Measurements from ENCODE around the gene MPRIP.
"Not testable (repeated sequence)": the region's sequence is repeated elsewhere in the genome, so short reads cannot be mapped to it uniquely, and the experiment has no call there.

The MPRIP gene

DNA sequence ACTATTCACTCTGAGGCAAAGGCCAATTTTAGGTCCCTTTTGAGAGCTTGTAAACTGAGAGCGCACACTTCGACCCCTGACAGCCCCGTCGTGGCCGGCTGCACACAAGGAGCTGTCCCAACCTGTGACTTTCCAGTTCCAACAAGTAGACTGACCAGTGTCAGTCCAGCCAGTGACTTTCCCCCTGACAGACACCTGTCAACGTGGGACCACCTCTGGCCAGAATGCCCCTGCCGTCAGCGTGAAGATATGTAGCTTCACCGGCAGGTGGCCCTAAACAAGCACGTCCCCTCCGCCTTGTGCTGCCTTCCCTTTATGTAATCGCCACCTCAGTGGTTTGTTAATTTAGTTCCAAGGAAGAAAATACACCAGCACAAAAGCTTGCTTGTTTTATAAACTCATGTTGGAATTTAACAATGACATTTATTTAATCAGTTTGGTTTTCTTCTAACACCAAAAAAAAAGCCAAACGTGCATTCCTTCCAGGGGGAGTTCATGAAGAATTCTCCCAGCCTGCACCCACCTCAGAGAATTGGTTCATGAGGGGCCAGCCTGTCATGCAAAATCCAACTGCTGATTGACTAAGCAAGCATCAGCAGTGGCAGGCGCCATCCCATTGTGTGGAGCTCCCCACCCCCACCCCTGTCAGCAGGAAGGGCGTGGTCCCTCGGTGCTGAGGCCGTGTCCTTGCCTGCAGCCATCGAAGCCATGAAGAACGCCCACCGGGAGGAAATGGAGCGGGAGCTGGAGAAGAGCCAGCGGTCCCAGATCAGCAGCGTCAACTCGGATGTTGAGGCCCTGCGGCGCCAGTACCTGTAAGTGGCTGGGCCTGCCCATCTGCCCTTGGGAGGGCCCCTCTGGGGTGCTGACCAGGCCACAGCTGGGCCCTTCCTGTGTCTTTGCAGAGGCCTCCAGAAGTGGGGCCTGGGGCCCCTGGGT lies 130.0 kb downstream of the MPRIP start:
- no peak for DNase-seq

DNA sequence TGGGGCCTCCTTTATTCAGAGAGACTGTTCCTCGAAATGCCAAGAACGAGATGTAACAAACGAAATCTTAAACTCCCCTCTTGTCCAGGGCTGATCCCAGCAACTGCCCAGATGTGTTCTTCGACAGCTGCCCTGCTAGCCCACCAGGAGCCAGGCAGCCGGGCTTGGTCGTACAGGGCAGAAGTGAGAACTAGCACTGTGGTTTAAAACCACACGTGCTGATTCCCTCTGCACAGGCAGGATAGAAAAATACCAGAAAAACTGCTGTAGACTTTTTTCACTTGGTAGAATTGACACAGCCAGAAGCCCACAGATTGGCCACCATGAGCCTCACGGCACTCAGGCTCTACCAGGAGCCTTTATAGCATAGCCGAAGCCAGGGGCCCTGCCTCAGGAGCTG lies 130.7 kb downstream of the MPRIP start:
- DNase-seq, result no peak

GRCh38 chr17:17173921-17174320 lies 131.7 kb downstream of the MPRIP start:
- DNase-seq, result no peak

- DNase-seq, result no peak
Measured at GRCh38 chr17:17175340-17175739, 133.1 kb downstream of the MPRIP start.

DNA sequence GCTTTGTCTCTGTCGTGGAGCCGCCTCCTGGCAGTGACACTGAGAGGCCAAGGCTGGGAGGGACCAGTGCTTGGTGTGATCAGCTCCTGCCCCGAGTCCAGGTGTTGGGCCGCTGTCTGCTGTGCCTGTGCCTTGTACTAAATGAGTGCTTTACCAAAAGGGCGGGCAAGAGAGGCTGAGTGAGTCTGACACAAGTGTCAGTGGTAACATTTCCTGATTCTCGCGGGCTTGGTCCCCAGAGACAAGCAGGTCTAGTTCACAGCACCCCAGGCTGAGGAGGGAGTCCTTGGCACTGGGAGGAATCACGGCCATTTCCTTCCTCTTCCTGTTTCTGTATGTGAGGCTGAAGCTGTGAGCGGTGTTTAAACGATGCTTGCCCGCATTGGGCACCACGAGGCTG lies 133.7 kb downstream of the MPRIP start:
- DNase-seq, result no peak

DNA sequence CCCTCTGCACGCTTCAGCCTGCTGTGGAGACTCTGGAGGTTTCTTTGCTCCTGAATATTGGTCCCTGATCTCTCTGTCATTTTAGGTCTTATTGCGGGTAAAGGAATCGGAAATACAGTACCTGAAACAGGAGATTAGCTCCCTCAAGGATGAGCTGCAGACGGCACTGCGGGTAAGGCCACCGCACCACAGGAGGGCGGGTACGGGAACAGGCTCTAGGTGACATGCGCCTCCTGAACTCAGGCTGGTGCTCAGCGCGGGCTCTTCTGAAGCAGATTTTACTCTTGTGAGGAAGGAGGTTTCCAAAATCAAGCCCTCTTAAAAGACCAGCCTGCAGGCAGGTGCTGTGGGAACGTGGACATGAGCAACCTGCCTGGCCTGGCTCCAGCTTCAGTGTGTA lies 134.1 kb downstream of the MPRIP start:
- DNase-seq, result no peak

DNA sequence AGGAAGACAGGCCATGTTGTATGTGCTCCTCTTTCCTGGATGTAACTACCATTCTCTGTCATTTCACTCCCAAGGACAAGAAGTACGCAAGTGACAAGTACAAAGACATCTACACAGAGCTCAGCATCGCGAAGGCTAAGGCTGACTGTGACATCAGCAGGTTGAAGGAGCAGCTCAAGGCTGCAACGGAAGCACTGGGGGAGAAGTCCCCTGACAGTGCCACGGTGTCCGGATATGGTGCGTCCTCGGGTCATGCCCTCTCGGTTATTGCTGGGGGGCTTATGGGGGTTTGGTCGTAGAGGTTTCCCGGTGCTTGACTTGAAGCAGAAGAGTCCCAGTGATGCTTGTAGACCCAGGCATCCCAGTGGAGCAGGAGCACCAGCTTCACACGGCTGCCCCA lies 134.9 kb downstream of the MPRIP start:
- no peak for DNase-seq

GRCh38 chr17:17179371-17179827 lies 137.1 kb downstream of the MPRIP start:
- DNase-seq, result no peak

GRCh38 chr17:17180141-17180603 lies 137.9 kb downstream of the MPRIP start:
- no peak for DNase-seq

DNA sequence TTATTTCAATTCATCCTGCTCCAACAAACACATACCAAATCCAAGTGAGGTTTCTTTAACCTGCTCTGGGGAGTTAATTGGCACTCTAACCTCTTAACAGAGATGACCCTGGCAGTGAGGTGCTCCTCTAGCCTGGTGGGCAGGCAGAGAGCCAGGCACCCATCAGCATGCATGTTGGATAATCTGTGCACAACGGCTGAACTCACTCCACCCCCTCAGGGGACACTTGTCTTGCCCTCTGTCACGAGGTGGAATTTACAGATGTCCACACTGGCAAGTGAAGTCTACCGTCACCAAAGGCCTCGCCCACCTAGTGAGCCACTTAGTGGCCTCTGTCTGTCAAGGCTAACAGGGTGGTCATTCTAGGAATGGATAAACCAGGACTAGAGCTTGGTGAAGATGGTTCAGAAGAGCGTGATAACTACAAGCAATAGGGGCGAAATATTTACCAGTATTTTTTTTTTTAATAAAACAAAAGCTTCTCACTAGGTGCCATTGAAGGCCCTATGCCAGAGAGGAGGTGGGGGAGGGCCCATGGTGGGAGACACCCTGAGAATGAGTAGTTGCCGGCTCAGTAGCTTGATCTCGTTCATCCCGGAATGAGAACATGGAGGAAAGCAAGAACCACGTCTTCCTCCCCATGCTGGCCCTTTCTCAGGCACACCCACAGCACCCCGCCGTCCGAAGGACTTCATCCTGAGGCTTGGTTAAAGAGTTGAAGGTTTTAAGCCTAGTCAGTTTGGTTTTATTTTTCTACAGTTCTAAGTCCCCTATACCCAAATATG lies 138.7 kb downstream of the MPRIP start:
- no peak for DNase-seq

DNA sequence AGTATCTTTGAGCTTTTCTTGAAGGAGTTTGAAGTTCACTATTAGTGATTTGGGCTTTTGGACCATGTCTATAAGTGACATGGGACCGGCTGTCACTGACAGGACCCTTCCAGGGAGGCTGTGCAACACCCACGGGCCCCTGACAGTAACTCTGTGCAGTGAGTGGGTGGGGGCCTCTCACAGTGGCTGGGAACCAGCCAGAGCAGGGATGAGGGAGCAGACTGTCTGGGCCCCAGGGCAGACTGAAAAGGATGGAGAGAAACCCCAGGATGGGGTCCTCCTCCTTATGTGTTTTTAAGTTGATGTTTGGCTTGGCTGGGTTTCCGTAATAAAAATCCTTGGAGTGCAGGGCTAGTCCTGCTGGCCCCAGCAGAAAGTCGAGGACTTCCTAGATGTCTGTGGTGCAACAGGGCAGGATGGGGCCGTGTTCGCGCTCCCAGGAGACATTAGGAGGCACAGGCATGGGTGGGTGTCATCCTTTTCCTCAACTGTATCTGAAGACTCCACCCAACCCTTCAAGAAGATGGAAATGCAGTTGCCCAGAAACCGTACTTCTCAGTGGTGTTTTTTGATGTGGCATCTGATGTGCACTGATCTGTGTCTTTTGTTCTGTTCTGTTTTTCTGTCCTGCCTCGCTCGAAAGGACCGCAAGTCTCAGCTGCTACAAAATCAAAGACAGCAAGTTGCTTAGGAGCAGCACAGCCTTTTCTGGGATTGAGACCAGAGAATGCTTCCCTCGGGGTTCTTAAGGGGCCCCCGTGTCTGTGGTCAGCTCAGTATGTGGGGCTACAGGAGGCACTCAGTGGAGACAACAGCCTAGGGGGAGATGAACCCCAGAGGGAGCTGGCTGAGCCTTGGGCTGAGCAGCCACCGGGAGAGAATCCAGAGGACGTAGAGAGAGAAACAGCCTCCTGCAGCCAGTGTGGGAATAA lies 139.7 kb downstream of the MPRIP start:
- DNase-seq, result no peak

- DNase-seq, result no peak
Measured at GRCh38 chr17:17182598-17183136, 140.4 kb downstream of the MPRIP start.

- DNase-seq, result no peak
Measured at GRCh38 chr17:17183744-17184143, 141.5 kb downstream of the MPRIP start.

GRCh38 chr17:17184985-17185757 lies 142.9 kb downstream of the MPRIP start:
- not testable (repeated sequence) for DNase-seq

GRCh38 chr17:17186051-17186450 lies 143.8 kb downstream of the MPRIP start:
- no peak for DNase-seq

- DNase-seq, result peak; percentile 24
Measured at GRCh38 chr17:17186551-17187505, 144.6 kb downstream of the MPRIP start.

- DNase-seq, result no peak
Measured at GRCh38 chr17:17188586-17188985, 146.3 kb downstream of the MPRIP start.

GRCh38 chr17:17189559-17189958 lies 147.3 kb downstream of the MPRIP start:
- DNase-seq, result no peak

- DNase-seq, result no peak
Measured at GRCh38 chr17:17190188-17190587, 147.9 kb downstream of the MPRIP start.

DNA sequence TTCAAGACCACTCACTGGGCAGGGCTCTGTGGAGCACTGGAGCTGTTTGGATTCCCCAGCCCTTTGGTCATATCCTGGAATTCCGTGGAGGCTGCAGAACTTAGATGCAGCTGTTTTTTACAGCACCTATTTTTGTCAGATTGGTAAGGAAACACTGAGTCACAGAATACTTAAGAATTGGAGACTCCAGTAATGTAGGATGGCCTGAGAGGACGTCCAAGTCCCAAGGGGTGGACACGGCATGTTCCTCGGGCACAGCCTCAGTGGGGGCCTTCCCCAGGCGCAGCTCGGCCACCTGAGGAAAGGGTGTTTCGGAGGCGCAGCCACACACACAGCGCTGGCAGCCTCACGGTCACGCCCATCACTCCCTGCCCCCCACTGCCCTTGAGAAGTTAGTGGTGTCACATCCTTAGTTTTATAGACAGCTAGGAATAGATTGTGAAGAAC lies 149.1 kb downstream of the MPRIP start:
- DNase-seq, result peak; percentile 83

All from fibroblast of upper back skin (primary cell).